ENCODE results near the gene RAC2.
"Not testable (repeated sequence)": the region's sequence is repeated elsewhere in the genome, so short reads cannot be mapped to it uniquely, and the experiment has no call there.

RAC2 gene

GRCh38 chr22:37206118-37206840 is 37.8 kb downstream of the RAC2 start:
- DNase-seq (ENCODE audit: low read depth): no peak

GRCh38 chr22:37205046-37205445 is 39.0 kb downstream of the RAC2 start:
- DNase-seq (ENCODE audit: low read depth): no peak

- no peak for DNase-seq (ENCODE audit: low read depth)
Observed at GRCh38 chr22:37204045-37204655, 39.9 kb downstream of the RAC2 start.

- DNase-seq (ENCODE audit: low read depth): no peak
Observed at GRCh38 chr22:37203354-37204044, 40.6 kb downstream of the RAC2 start.

GRCh38 chr22:37202716-37203115 is 41.4 kb downstream of the RAC2 start:
- DNase-seq (ENCODE audit: low read depth): no peak

GRCh38 chr22:37202001-37202555 is 42.0 kb downstream of the RAC2 start:
- no peak for DNase-seq (ENCODE audit: low read depth)

GRCh38 chr22:37201443-37201820 is 42.6 kb downstream of the RAC2 start:
- DNase-seq (ENCODE audit: low read depth): not testable (repeated sequence)

- no peak for DNase-seq (ENCODE audit: low read depth)
Observed at GRCh38 chr22:37199760-37200108, 44.3 kb downstream of the RAC2 start.

- peak; percentile 98 for DNase-seq (ENCODE audit: low read depth)
Observed at GRCh38 chr22:37199103-37199759, 44.8 kb downstream of the RAC2 start.

GRCh38 chr22:37198258-37199102 is 45.6 kb downstream of the RAC2 start:
- DNase-seq (ENCODE audit: low read depth): peak; percentile 93

GRCh38 chr22:37197451-37198257 is 46.4 kb downstream of the RAC2 start:
- no peak for DNase-seq (ENCODE audit: low read depth)

- no peak for DNase-seq (ENCODE audit: low read depth)
Observed at GRCh38 chr22:37196539-37197450, 47.3 kb downstream of the RAC2 start.

- no peak for DNase-seq (ENCODE audit: low read depth)
Observed at GRCh38 chr22:37195921-37196320, 48.1 kb downstream of the RAC2 start.

- DNase-seq (ENCODE audit: low read depth): no peak
Observed at GRCh38 chr22:37194750-37195149, 49.3 kb downstream of the RAC2 start.

- DNase-seq (ENCODE audit: low read depth): no peak
Observed at GRCh38 chr22:37193629-37194191, 50.4 kb downstream of the RAC2 start.

- no peak for DNase-seq (ENCODE audit: low read depth)
Observed at GRCh38 chr22:37192741-37193140, 51.3 kb downstream of the RAC2 start.

- no peak for DNase-seq (ENCODE audit: low read depth)
Observed at GRCh38 chr22:37192204-37192603, 51.9 kb downstream of the RAC2 start.

GRCh38 chr22:37190262-37190780 is 53.7 kb downstream of the RAC2 start:
- no peak for DNase-seq (ENCODE audit: low read depth)

GRCh38 chr22:37188901-37189466 is 55.1 kb downstream of the RAC2 start:
- no peak for DNase-seq (ENCODE audit: low read depth)

All from activated T-cell treated with anti-CD3 and anti-CD28 coated beads for 1 hour (primary cell).